GM19193 (cell line): ENCODE data around the gene SVEP1.

Source experiments
- POLR2A ChIP-seq: IDR thresholded peaks from 4 replicates; pipeline ENCODE4 v1.6.1; 2011; ENCODE audit not compliant: insufficient read depth, insufficient read length; ENCODE audit errors: extremely low read depth

The SVEP1 gene

DNA sequence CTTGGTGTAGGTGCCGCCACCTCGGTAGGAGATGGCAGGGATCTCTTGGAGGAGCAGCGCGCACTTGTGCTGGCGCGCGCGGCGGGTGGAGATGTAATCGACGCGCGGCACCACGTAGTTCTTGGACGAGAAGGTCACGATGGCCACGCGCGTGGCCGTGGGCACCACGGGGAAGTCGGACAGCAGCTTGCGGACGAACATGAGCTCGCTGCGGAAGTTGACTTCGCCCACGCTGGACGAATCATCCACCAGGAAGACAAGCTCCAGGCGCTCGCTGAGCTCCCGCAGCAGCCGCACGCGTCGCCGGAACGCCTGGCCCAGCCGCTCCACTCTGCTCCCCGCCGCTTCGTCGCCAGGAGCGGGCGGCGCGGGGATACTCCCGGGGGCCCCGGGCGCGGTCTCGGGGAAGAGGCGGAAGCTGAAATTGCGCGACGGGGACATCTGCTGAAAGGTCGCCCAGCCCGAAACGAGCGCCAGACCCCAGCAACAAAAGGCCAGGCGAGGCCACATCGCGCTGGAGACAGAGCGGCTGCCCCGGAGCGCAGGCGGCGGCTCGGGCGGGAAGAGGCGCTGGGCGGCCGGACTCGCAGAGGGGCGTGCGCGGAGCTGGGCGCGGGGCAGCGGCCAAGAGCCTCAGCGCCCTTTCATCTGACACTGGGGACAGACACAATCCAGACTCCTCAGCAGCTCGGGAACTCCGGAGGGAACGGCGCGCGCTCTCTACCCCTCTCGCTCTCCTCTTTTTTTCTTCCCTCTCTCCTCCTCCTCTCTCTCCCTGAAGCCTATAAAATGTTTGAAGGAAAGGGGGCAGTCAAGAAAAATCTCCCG, at the start of gene SVEP1:
TSS of gene SVEP1 (minus strand) at position 708 of the 828 bp plus-strand sequence. CDS start at position 510, 198 bp downstream.
- TF ChIP-seq POLR2A: no peak

DNA sequence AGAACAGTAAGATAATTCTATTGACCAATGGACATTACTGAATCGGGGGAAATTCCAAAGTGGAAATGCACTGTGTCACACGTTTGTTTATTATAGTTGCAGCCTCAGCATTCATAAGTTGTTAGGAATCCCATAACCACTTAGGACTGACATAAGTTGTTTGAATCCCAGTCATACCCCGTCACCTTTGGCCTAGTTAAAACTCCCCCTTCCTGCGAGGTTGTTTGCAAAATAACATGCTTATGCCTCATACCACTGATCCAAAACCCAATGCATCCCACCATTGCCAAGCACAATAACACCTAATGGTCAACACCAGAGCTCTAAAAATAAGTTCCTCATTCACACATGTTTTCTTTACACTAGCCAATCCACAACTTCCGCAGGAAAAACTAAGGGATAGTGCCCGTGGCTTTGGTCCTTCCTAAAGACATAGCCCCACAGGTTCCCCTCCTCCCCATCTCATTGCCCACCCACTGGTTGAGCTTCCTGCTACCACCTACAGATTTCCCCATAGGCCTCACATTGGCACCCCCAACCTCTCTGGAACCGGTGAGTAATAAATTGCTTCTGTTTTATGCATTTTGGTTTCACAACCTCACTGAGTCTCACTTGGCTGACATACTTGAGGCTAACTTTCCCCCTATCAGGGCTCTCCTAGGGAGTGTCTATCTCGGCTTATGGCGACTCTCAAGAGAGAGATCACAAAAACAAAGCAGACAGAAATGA, 46.7 kb upstream of the SVEP1 start:
- no peak for TF ChIP-seq POLR2A

DNA sequence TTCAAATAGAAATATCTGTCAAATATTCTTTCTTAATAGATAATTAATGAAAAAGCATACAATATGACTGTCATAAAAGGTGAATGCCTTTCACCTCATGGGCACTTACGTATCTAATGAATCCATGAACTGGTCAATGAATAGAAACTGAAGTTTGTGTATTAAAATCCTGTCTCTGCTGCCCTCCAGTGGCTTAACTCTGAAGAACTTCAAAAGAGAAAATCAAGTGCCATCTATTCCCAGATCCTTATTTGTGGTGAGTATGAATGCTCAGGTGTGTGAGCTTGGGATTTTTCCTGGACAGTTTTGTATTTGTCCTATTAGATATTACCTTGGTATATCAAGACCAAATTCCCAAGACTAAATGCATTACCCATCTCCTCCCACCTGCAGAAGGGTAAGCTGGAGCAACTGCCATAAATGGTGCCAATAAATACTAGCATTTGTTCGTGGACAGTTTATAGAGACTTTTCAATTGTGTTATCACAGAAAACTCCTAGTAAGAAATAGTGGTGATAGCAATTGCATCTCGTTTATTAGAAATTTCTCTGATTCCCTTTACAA, 44.0 kb upstream of the SVEP1 start:
- TF ChIP-seq POLR2A: no peak

DNA sequence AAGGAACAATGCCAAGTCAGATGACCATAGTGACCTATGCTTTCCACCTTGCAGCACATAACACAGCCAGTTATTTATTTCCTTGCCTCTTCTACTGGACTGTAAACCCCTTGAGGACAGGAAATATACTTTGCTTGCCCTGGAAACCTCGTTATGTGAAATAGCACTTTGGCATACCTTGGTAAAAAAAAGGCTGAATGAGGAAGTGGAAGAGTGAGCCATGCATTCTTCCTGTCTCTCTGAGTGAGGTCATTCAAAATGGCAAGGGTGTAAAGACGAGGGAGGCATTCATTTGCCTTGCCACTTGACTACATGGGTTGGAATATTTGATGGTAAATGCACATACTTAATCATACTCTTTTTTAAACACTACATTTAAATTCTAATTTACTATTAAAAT, 42.8 kb upstream of the SVEP1 start:
- TF ChIP-seq POLR2A: no peak

DNA sequence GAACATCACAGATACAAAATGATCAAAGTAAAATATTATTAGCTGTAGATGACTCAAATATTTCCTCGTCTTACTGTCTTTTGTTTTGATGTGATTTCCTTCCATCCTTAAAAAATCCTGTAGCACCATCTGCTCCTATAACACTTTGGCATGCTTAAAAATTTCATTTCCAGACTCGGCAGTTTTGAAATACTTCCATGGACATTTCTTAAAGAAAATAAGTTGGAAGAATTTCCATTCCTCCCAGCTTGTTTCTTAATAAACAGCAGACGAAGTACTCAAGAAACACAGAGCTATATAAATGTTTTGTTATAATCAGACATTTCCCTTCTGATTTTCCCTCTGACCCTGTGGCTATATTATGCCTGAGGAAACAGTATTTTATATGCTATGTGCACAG, 41.2 kb upstream of the SVEP1 start:
- TF ChIP-seq POLR2A: no peak

DNA sequence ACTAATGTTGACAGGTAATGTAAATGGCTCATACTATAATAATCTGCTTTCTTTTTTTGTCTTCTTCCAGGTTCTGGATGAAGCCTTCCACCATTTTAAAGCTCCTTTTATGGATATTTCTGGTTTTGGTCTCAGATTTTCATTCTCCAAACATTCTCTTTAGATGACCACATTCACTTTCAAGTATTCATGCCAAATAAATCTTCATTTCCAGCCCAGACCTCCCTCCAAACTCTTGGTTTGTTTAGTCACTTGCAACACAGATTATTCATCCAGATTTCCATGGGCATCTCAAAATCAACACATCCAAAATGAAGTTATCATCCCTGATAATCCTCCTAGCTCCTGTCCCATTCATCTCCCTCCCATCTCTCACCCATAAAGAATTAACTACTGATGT, 40.3 kb upstream of the SVEP1 start:
- no peak for TF ChIP-seq POLR2A

DNA sequence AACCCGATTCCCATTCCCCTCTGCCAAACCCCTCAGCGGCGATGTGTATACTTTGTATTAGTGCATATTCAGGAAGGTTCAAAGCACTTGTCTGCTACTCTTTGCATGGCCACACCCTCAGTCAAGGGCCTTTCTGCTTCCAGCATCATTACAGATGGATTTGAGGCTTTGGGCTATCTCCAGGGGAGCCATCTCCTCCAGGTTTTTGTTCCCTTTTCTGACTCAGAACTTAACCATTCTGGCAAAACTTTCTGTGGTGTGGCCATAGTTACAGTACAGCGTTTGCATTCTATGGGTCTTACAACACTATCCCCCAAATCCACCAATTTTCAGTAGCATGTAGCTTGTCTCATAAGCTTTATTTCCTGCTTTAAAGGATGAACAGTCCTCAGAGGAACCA, 36.0 kb upstream of the SVEP1 start:
- TF ChIP-seq POLR2A: no peak

DNA sequence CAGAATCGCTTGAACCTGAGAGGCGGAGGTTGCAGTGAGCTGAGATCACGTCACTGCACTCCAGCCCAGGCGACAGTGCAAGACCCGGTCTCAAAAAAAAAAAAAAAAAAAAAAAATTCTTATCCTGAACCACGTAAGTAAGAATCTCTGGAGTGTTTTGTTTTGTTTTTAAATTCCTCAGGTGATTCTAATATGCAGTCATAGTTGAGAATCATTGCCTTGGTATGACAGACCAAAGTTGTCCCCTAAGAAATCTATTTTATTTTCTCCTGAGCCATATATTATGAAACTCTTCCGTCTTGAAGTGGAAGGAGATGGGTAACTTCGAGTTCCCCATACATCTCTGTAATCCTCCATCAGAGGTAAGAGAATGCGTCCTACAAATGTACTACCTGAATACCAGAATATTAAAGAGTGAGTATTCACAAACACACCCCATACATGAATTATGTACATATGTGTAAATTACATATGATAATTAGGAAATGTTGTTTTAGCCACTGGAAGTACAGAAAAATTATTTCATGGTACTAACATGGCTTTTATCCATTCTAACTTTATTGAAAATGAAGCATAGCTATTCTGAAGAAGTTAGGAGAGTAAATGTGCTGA, 26.7 kb upstream of the SVEP1 start:
- TF ChIP-seq POLR2A: no peak

DNA sequence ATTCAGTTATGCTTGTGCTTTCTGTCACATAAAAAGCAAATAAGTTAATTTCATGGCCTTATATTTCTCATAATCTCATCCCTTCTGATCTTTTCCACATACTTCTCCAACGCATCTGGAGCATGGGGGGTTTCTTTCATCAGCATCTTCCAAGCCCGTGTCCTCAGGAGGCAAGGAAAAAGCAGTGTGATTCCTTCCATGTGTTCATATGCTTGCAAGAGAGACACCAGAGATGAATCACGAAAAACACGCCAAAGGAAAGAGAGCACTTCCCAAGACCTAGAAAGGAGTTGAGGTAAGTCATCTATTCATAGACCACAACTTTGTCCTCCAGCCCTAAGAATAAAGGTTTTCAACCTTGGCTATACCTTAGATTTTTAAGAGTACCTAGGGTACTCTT, 26.0 kb upstream of the SVEP1 start:
- TF ChIP-seq POLR2A: no peak

DNA sequence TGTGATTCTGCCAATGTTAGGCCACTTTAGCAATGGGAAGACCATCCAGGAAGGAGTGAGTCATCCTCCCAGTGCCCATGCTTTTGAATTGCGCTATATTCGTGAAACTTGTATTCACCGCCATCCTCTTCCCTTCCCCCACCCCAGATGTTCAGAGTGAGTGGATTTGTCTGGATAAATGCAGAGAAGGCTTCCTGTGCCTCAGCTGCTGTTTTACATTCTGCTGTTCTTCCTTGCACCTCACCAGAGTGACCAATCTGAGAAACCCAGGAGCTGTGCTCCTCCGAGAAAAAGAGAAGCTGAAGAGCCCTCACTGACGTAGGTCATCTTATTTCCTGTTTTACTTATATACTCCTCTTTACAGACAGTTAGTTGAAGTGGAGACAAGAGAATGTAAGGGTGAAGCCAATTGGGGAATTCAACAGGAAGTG, 24.6 kb upstream of the SVEP1 start:
- TF ChIP-seq POLR2A: no peak

DNA sequence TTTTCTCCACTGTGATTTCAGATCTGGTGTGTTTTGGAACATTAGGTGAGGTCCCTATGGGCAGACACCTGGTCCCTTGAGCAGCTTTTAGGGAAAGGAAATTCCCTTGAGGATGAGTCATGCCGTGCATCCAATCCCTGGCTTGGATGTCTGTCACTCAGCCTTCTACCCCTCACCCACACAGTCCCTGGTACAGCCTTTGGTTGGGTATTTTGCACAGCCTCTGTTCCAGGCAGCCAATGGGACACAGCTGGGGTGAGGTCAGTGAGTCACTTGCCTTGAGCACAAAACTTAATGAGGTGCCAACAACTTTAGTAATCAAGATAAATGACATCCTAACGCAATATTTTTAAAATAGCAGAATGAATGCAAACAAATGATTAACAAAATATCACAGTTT, 22.7 kb upstream of the SVEP1 start:
- no peak for TF ChIP-seq POLR2A

DNA sequence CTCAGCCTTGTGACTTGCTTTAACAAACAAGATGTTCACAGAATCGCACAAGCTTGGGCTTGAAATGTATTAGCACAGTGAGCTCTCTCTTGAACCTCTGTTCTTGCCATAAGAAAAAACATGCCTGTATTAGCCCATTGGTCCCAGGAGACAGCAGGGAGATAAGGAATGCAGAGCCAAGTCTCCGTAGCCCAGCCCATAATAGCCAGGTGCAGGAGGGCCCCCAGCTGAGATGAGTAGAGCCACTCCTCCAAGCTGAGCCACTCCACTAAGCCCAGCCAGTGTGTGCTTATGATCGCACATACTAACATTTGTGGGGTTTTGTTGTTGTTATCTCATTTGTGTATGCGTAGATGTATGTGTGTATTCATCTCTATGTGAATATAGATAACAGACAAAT, 21.6 kb upstream of the SVEP1 start:
- TF ChIP-seq POLR2A: no peak

DNA sequence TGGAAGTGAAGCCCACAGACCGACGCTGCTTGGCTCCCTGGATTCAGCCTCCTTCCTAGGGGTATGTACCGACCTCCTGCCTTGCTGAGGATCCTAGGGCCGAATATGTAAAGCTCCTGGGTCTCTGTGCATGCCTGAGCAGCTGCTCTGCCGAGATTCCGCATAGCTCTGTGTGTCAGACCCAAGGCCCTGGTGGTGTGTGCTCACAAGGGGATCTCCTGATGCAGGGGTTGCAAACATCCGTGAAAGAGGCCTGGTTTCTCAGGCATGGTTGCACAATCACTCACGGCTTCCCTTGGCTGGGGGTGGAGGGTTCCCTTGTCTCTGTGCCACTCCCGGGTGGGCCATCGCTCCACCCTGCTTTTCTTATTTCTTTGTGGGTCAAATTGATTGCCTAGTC, 19.9 kb upstream of the SVEP1 start:
- TF ChIP-seq POLR2A: no peak

DNA sequence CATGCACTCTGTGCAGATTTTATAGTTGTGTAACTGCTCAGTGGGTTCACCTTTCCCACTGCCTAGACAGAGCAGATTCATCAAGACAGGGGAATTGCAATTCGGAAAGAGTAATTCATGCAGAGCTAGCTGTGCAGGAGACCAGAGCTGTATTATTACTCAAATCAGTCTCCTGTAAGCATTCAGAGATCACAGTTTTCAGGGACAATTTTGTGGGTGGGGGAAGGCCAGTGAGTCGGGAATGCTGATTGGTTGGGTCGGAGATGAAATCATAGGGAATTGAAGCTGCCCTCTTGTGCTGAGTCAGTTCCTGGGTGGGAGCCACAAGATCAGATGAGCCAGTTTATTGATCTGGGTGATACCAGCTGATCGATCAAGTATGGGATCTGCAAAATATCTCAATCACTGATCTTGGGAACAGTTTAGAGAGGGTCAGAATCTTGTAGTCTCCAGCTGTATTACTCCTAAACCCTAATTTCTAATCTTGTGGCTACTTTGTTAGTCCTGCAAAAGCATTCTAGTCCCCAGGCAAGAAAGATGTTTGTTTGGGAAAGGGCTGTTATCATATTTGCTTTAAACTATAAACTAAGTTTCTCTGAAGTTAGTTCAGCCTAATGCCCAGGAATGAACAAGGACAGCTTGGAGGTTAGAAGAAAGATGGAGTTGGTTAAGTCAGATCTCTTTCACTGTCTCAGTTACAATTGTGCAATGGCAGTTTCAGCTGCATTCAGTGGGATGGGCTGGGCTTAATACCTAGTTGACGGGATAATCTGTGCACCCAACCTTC, 12.7 kb upstream of the SVEP1 start:
- TF ChIP-seq POLR2A: no peak

DNA sequence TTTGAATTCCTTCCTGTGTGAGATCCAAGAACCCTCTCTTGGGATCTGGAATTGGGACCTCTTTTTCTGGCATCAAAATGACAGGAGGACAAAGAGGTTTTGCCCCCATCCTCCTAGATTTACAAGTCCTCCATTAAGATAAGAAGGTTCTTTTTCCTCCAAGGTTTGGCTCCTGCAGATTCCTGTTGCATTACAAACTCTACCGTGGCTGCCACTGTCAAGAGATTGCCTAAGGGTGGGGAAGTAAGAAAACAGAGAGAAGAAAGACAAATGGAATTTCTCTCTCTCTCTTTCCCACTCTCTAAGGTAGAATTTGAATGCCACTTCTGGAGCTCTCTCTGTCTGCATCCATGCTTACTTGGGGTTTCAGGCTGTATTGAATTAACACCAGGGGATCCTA, 12.0 kb upstream of the SVEP1 start:
- no peak for TF ChIP-seq POLR2A
